ENCODE results near the gene CMTM2. TPM values are rescaled to one million over a fixed set of nuclear protein-coding genes. Genes with fewer than 3 reads are reported as not detected.

Gene CMTM2
- total and polyA plus RNA-seq, 2 experiments from 2014 or later, result 0.88 TPM; not detected in 1

DNA sequence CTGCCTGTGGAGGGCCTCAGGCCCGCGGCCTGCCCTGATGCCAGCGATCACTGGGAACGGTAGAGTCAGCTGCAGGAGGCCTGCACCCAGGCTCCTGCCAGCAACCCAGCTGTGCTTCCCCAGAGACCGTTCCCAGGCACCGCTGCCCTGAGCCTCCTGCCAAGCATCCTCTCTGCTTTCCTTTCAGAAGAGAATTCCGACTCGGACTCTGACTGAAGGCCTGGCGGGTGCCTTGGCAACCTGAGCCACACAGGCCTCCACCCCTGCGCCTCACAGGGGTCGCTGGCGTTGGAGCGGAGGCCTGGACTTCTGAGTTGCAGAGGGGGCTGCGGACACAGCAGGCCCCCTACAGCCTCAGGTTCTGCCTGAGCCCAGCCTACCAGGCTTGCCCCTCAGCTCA lies 33.2 kb downstream of the CMTM2 start:
- TF ChIP-seq, protein P1, sequence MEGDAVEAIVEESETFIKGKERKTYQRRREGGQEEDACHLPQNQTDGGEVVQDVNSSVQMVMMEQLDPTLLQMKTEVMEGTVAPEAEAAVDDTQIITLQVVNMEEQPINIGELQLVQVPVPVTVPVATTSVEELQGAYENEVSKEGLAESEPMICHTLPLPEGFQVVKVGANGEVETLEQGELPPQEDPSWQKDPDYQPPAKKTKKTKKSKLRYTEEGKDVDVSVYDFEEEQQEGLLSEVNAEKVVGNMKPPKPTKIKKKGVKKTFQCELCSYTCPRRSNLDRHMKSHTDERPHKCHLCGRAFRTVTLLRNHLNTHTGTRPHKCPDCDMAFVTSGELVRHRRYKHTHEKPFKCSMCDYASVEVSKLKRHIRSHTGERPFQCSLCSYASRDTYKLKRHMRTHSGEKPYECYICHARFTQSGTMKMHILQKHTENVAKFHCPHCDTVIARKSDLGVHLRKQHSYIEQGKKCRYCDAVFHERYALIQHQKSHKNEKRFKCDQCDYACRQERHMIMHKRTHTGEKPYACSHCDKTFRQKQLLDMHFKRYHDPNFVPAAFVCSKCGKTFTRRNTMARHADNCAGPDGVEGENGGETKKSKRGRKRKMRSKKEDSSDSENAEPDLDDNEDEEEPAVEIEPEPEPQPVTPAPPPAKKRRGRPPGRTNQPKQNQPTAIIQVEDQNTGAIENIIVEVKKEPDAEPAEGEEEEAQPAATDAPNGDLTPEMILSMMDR (IDR thresholded peaks at IDR 0.05; ENCODE audit: low read depth, low read length), result no peak

DNA sequence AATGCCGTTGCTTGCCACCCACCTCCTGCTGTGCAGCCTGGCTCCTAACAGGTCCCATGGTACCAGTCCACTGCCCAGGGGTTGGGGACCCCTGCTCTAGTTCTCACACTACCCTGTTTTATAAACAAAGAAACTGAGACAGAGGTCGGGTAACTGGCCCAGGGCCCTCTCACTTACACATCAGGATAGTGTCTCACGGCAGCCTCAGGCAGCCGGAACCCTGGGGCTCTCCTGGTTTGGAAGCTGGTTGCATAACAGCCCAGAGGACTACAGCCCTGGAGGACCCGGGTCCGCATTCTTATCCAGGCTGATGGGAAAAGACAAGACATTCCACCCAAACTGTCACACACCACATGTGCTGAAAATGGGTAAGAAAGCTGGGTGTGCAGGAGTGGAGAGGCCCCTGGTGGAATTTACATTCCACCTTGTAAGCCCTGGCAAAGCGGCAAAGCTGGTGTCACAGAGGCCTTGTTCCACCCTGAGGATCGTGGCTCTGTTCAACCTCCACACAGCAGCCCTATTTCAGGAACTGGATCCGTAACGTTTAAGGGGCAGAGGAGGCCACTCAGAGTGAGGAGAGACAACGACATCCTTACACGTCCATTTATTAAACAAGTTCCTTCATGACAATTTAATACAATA lies 35.0 kb downstream of the CMTM2 start:
- no peak overlapping the region for H3K27ac ChIP-seq
- no peaks in the 10 kb centered on the region for H3K9me3 ChIP-seq (ENCODE audit: low read depth)
- no peak overlapping the region for H3K4me3 ChIP-seq
- no peaks in the 10 kb centered on the region for H3K27me3 ChIP-seq
- H3K36me3 ChIP-seq, result peaks cover 32% of the 10 kb centered on the region
- DNase-seq (ENCODE audit: low read depth in 1 of 2, low spot score in 1 of 2), result no peak
- H3K4me1 ChIP-seq (ENCODE audit: low read depth), result peaks cover 33% of the 10 kb centered on the region
- TF ChIP-seq, protein P1 (IDR thresholded peaks at IDR 0.05; ENCODE audit: low read depth, low read length), result no peak

More for the DNA sequence above, 33.2 kb downstream of the CMTM2 start:
- no peak overlapping the region for H3K27ac ChIP-seq
- H3K4me1 ChIP-seq (ENCODE audit: low read depth), result peaks cover 14% of the 10 kb centered on the region
- no peak for DNase-seq (ENCODE audit: low read depth in 1 of 2, low spot score in 1 of 2)
- H3K4me3 ChIP-seq, result no peak overlapping the region
- H3K9me3 ChIP-seq (ENCODE audit: low read depth), result no peaks in the 10 kb centered on the region
- H3K36me3 ChIP-seq, result peaks cover 32% of the 10 kb centered on the region
- no peaks in the 10 kb centered on the region for H3K27me3 ChIP-seq

DNA sequence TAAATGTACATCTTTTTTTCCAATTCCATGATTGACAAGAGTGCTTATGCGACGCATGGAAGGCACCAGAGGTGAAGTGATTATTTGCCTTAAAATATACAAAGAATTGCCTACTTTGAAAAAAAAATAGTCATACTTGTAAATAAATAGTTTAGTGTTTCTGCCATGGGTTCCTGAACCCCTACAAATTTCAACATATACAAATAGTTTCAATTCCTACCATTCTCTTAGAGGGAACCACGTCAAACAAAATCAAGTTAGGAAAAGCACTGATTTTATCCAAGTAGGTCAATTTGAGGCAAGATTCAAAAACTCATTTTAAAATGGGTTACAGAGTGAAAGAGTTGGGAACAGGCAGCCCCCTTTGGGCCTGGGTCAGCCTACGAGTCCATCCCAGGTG lies 36.9 kb downstream of the CMTM2 start:
- H3K4me3 ChIP-seq, result no peak overlapping the region
- no peaks in the 10 kb centered on the region for H3K9me3 ChIP-seq (ENCODE audit: low read depth)
- peak in 1 of 2 donors; percentile 22 for DNase-seq (ENCODE audit: low read depth in 1 of 2, low spot score in 1 of 2)
- peaks cover 17% of the 10 kb centered on the region for H3K36me3 ChIP-seq
- TF ChIP-seq, protein P1 (IDR thresholded peaks at IDR 0.05; ENCODE audit: low read depth, low read length), result no peak
- peaks cover 52% of the 10 kb centered on the region for H3K4me1 ChIP-seq (ENCODE audit: low read depth)
- H3K27ac ChIP-seq, result no peak overlapping the region
- no peaks in the 10 kb centered on the region for H3K27me3 ChIP-seq

DNA sequence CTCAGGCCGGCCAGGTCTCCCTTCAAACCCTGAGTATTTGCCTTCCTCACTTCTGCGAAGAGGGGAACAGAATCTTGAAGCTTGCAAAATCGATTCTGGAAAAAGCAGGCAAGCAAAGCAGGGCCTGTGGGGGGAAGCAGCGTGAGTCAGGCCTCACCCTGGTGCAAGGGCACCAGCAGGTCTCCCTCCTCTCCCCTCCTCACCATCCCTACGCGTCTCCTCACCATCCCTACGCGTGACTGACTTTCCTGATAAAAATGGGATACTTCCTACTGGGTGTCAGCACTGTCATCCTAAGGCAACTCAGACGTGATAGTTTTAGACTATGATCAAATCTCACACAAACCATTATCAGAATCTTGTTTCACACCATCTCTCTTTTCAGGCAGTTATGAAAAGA lies 37.3 kb downstream of the CMTM2 start:
- no peaks in the 10 kb centered on the region for H3K27me3 ChIP-seq
- no peak overlapping the region for H3K27ac ChIP-seq
- H3K9me3 ChIP-seq (ENCODE audit: low read depth), result no peaks in the 10 kb centered on the region
- DNase-seq (ENCODE audit: low read depth in 1 of 2, low spot score in 1 of 2), result peak in 1 of 2 donors; percentile 44
- H3K4me3 ChIP-seq, result no peak overlapping the region
- TF ChIP-seq, protein P1 (IDR thresholded peaks at IDR 0.05; ENCODE audit: low read depth, low read length), result no peak
- H3K36me3 ChIP-seq, result peaks cover 16% of the 10 kb centered on the region
- peaks cover 56% of the 10 kb centered on the region for H3K4me1 ChIP-seq (ENCODE audit: low read depth)

DNA sequence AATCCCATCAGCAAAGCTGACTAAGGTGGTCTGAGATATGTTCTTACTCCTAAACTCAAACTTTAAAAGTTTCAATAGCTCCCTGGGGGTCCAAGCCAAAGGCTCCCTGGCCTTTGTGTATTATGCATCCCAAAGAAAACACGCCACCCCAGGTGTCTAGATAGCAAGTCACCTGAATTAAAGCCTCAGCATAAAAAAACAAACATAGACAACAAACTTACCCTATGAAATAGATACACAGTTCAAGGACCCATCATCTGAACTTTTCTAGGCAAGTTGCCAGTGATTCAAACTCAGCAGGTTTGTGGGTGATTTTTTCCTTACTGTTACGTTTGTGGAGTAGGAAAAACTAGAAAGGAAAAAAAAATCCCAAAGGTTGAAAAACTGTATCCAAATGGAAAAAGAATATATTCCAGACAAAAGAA lies 37.8 kb downstream of the CMTM2 start:
- Histone ChIP-seq H3K9me3 (ENCODE audit: low read depth) (no peaks in the 10 kb centered on the region), H3K27ac (peak overlapping the region; percentile 81), H3K27me3 (no peaks in the 10 kb centered on the region), H3K4me1 (ENCODE audit: low read depth) (peaks cover 60% of the 10 kb centered on the region), H3K36me3 (peaks cover 16% of the 10 kb centered on the region), H3K4me3 (no peak overlapping the region)
- TF ChIP-seq, protein P1 (IDR thresholded peaks at IDR 0.05; ENCODE audit: low read depth, low read length), result no peak
- peak in 1 of 2 donors; percentile 17 for DNase-seq (ENCODE audit: low read depth in 1 of 2, low spot score in 1 of 2)

Data from cardiac muscle cell (in vitro differentiated cells and primary cell).